Measurements from ENCODE around the gene SYNE1.

SYNE1 gene

DNA sequence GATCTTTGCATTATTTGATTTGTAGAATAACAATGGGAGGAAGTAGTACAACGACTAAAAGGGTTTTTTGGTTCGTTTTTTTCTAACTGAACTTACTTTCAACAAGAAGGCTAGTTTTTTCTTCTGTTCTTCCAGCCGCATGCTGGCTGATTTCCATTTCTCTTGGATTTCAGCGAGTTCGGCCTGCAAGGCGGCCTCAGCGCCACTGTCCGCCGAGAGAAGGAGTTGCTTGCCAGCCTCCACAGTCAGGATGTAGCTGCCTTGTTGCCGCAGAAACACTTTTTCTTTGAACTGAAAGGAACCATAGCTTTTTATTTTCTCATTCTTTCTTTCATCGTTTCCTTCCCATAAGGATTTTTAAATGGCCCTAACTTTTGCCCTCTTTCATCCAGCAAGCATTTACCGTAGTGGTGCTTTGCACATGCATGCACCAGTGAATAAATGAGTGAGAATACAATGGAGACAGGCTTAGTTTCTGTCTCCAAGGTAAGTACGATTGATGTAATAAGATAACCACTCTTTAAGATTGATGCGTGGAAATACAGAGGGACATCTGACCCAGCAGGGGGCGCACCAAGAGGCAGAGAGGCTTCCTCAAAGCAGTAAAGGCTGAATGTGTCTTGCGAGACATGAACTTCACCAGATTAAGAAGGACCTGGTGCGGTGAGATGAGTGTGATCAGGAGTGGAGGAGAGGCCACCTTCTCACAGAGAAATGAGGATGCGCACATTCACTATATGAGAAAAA, 430.9 kb downstream of the SYNE1 start:
- Histone ChIP-seq H3K36me3 (ENCODE audit: control insufficient read depth, insufficient read depth, low read length) (no peaks in the 10 kb centered on the region), H3K4me3 (ENCODE audit: low read depth, low read length) (no peak overlapping the region), H3K4me1 (ENCODE audit: control insufficient read depth, insufficient read depth, low read length) (peaks cover under 1% of the 10 kb centered on the region), H3K27me3 (ENCODE audit: control insufficient read depth, insufficient read depth, low read length) (no peaks in the 10 kb centered on the region), H3K27ac (ENCODE audit: low read depth, low read length) (no peak overlapping the region), H3K9ac (ENCODE audit: low read depth, low read length) (no peak overlapping the region), H3K9me3 (ENCODE audit: control insufficient read depth, insufficient read depth, low read length) (no peaks in the 10 kb centered on the region)

- Histone ChIP-seq H3K9ac (ENCODE audit: low read depth, low read length) (no peak overlapping the region), H3K27me3 (ENCODE audit: control insufficient read depth, insufficient read depth, low read length) (no peaks in the 10 kb centered on the region), H3K27ac (ENCODE audit: low read depth, low read length) (no peak overlapping the region), H3K36me3 (ENCODE audit: control insufficient read depth, insufficient read depth, low read length) (no peaks in the 10 kb centered on the region), H3K4me3 (ENCODE audit: low read depth, low read length) (no peak overlapping the region), H3K9me3 (ENCODE audit: control insufficient read depth, insufficient read depth, low read length) (no peaks in the 10 kb centered on the region), H3K4me1 (ENCODE audit: control insufficient read depth, insufficient read depth, low read length) (peaks cover 6% of the 10 kb centered on the region)
These were observed 432.6 kb downstream of the SYNE1 start for GRCh38 chr6:152204591-152204990.

DNA sequence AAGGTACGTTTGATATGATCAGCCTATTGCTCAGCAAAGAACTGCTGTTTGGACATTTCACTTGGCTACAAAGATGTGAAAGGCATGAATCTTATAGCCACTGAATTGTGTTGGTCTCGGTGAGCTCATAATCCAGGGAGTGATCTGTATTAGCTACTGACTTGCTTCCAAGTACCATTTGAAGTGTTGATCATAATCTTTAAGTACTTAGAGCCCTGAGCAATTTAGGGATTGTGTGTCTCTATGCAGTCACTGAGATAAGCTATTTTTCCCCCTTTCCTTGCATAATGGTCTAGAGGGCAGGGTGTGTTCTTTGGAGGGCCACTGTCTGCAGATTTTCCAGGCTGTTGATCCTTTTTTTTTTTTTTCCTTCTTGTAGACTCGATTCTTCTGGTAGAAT, 436.0 kb downstream of the SYNE1 start:
- no peak overlapping the region for H3K4me3 ChIP-seq (ENCODE audit: low read depth, low read length)
- no peaks in the 10 kb centered on the region for H3K27me3 ChIP-seq (ENCODE audit: control insufficient read depth, insufficient read depth, low read length)
- no peak overlapping the region for H3K27ac ChIP-seq (ENCODE audit: low read depth, low read length)
- H3K4me1 ChIP-seq (ENCODE audit: control insufficient read depth, insufficient read depth, low read length) = peaks cover 6% of the 10 kb centered on the region
- no peak overlapping the region for H3K9ac ChIP-seq (ENCODE audit: low read depth, low read length)
- H3K9me3 ChIP-seq (ENCODE audit: control insufficient read depth, insufficient read depth, low read length) = no peaks in the 10 kb centered on the region
- no peaks in the 10 kb centered on the region for H3K36me3 ChIP-seq (ENCODE audit: control insufficient read depth, insufficient read depth, low read length)

DNA sequence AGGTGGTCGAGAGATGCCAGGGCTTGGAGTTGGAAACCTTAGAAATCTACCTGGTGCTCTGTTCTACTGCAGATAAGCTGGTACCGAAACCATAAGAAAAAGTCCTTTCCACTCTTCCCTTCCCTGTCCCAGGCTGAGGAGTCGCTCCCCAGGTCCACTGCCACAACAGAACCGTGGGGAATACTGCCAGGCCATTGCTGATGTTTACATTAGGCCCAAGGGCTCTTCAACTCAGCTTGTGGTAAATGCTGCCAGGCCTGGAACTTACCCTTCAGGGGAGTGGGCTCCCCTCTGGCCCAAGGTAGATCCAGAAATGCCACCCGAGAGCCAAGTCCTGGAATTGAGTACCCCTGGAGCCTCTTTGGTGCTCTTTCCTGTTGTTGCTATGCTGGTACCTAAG, 441.3 kb downstream of the SYNE1 start:
- H3K36me3 ChIP-seq (ENCODE audit: control insufficient read depth, insufficient read depth, low read length) = no peaks in the 10 kb centered on the region
- H3K9ac ChIP-seq (ENCODE audit: low read depth, low read length) = no peak overlapping the region
- no peaks in the 10 kb centered on the region for H3K27me3 ChIP-seq (ENCODE audit: control insufficient read depth, insufficient read depth, low read length)
- H3K4me1 ChIP-seq (ENCODE audit: control insufficient read depth, insufficient read depth, low read length) = peaks cover 2% of the 10 kb centered on the region
- no peak overlapping the region for H3K4me3 ChIP-seq (ENCODE audit: low read depth, low read length)
- no peaks in the 10 kb centered on the region for H3K9me3 ChIP-seq (ENCODE audit: control insufficient read depth, insufficient read depth, low read length)
- H3K27ac ChIP-seq (ENCODE audit: low read depth, low read length) = no peak overlapping the region

GRCh38 chr6:152189736-152190135, 447.4 kb downstream of the SYNE1 start:
- Histone ChIP-seq H3K36me3 (ENCODE audit: control insufficient read depth, insufficient read depth, low read length) (no peaks in the 10 kb centered on the region), H3K4me3 (ENCODE audit: low read depth, low read length) (no peak overlapping the region), H3K27ac (ENCODE audit: low read depth, low read length) (no peak overlapping the region), H3K9me3 (ENCODE audit: control insufficient read depth, insufficient read depth, low read length) (no peaks in the 10 kb centered on the region), H3K9ac (ENCODE audit: low read depth, low read length) (no peak overlapping the region), H3K27me3 (ENCODE audit: control insufficient read depth, insufficient read depth, low read length) (no peaks in the 10 kb centered on the region), H3K4me1 (ENCODE audit: control insufficient read depth, insufficient read depth, low read length) (no peaks in the 10 kb centered on the region)

DNA sequence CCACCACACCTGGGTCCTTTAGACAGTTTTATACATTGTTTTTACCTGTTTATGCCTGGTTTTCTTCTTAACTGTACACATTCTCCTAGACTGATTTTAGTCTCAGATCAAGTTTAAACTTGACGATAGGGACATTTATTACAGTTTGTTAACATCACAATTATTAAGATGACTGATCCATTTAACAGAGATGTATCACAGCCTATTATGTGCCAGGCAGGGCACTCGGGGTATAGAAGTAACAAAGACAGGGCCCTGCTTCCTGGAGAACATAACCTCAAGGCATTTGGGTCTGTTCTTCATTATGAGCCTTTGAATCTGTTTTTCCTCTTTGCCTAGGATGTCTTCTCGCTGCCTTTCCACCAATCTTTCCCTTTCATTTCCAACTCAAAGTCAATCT, 449.2 kb downstream of the SYNE1 start:
- Histone ChIP-seq H3K4me1 (ENCODE audit: control insufficient read depth, insufficient read depth, low read length) (no peaks in the 10 kb centered on the region), H3K36me3 (ENCODE audit: control insufficient read depth, insufficient read depth, low read length) (no peaks in the 10 kb centered on the region), H3K27ac (ENCODE audit: low read depth, low read length) (no peak overlapping the region), H3K4me3 (ENCODE audit: low read depth, low read length) (no peak overlapping the region), H3K9ac (ENCODE audit: low read depth, low read length) (no peak overlapping the region), H3K27me3 (ENCODE audit: control insufficient read depth, insufficient read depth, low read length) (no peaks in the 10 kb centered on the region), H3K9me3 (ENCODE audit: control insufficient read depth, insufficient read depth, low read length) (no peaks in the 10 kb centered on the region)

DNA sequence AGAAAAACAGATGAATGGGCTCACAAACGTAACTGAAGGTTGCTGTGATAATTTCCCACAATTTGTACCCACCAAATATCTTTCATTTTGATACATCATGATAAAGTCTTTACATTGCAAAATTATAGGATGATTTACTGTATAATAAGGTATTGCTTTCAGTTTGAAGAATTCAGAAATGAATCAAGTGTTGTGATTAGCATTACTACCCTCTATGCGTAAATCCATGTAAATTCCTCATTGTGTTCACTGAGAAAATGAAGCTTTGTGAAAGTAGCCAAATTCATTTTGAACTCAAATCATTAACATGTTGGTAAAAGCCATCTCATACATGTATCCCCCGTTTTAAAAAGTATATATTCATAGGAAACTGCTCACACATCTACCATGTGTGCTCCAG, 450.3 kb downstream of the SYNE1 start:
- H3K27ac ChIP-seq (ENCODE audit: low read depth, low read length) = no peak overlapping the region
- H3K9ac ChIP-seq (ENCODE audit: low read depth, low read length) = no peak overlapping the region

GRCh38 chr6:152184917-152185574, 452.1 kb downstream of the SYNE1 start:
- no peaks in the 10 kb centered on the region for H3K4me1 ChIP-seq (ENCODE audit: control insufficient read depth, insufficient read depth, low read length)
- H3K36me3 ChIP-seq (ENCODE audit: control insufficient read depth, insufficient read depth, low read length) = no peaks in the 10 kb centered on the region
- no peak overlapping the region for H3K4me3 ChIP-seq (ENCODE audit: low read depth, low read length)
- no peak overlapping the region for H3K9ac ChIP-seq (ENCODE audit: low read depth, low read length)
- H3K27me3 ChIP-seq (ENCODE audit: control insufficient read depth, insufficient read depth, low read length) = no peaks in the 10 kb centered on the region
- no peaks in the 10 kb centered on the region for H3K9me3 ChIP-seq (ENCODE audit: control insufficient read depth, insufficient read depth, low read length)
- no peak overlapping the region for H3K27ac ChIP-seq (ENCODE audit: low read depth, low read length)

More for the DNA sequence above, 450.3 kb downstream of the SYNE1 start:
- H3K9me3 ChIP-seq (ENCODE audit: control insufficient read depth, insufficient read depth, low read length) = no peaks in the 10 kb centered on the region
- H3K4me1 ChIP-seq (ENCODE audit: control insufficient read depth, insufficient read depth, low read length) = no peaks in the 10 kb centered on the region
- H3K36me3 ChIP-seq (ENCODE audit: control insufficient read depth, insufficient read depth, low read length) = no peaks in the 10 kb centered on the region
- H3K4me3 ChIP-seq (ENCODE audit: low read depth, low read length) = no peak overlapping the region
- H3K27me3 ChIP-seq (ENCODE audit: control insufficient read depth, insufficient read depth, low read length) = no peaks in the 10 kb centered on the region

- Histone ChIP-seq H3K9ac (ENCODE audit: low read depth, low read length) (no peak overlapping the region), H3K4me3 (ENCODE audit: low read depth, low read length) (no peak overlapping the region), H3K27ac (ENCODE audit: low read depth, low read length) (no peak overlapping the region), H3K4me1 (ENCODE audit: control insufficient read depth, insufficient read depth, low read length) (no peaks in the 10 kb centered on the region), H3K36me3 (ENCODE audit: control insufficient read depth, insufficient read depth, low read length) (no peaks in the 10 kb centered on the region), H3K27me3 (ENCODE audit: control insufficient read depth, insufficient read depth, low read length) (no peaks in the 10 kb centered on the region), H3K9me3 (ENCODE audit: control insufficient read depth, insufficient read depth, low read length) (no peaks in the 10 kb centered on the region)
These were observed 452.6 kb downstream of the SYNE1 start for GRCh38 chr6:152184573-152184916.

GRCh38 chr6:152180601-152181000, 456.6 kb downstream of the SYNE1 start:
- no peaks in the 10 kb centered on the region for H3K9me3 ChIP-seq (ENCODE audit: control insufficient read depth, insufficient read depth, low read length)
- no peak overlapping the region for H3K4me3 ChIP-seq (ENCODE audit: low read depth, low read length)
- no peaks in the 10 kb centered on the region for H3K27me3 ChIP-seq (ENCODE audit: control insufficient read depth, insufficient read depth, low read length)
- no peak overlapping the region for H3K9ac ChIP-seq (ENCODE audit: low read depth, low read length)
- no peaks in the 10 kb centered on the region for H3K36me3 ChIP-seq (ENCODE audit: control insufficient read depth, insufficient read depth, low read length)
- H3K27ac ChIP-seq (ENCODE audit: low read depth, low read length) = no peak overlapping the region
- H3K4me1 ChIP-seq (ENCODE audit: control insufficient read depth, insufficient read depth, low read length) = no peaks in the 10 kb centered on the region

- H3K4me1 ChIP-seq (ENCODE audit: control insufficient read depth, insufficient read depth, low read length) = no peaks in the 10 kb centered on the region
- no peaks in the 10 kb centered on the region for H3K36me3 ChIP-seq (ENCODE audit: control insufficient read depth, insufficient read depth, low read length)
- H3K4me3 ChIP-seq (ENCODE audit: low read depth, low read length) = no peak overlapping the region
- no peaks in the 10 kb centered on the region for H3K9me3 ChIP-seq (ENCODE audit: control insufficient read depth, insufficient read depth, low read length)
- H3K27ac ChIP-seq (ENCODE audit: low read depth, low read length) = no peak overlapping the region
- H3K9ac ChIP-seq (ENCODE audit: low read depth, low read length) = no peak overlapping the region
- H3K27me3 ChIP-seq (ENCODE audit: control insufficient read depth, insufficient read depth, low read length) = no peaks in the 10 kb centered on the region
These were observed 460.9 kb downstream of the SYNE1 start for GRCh38 chr6:152176268-152176667.
